Keratinocyte (primary cell): ENCODE results near the gene FYB1.

ENCODE experiments used
- CTCF ChIP-seq, 3 experiments: IDR thresholded peaks in 1 of 3; conservative IDR thresholded peaks in 1 of 3; optimal IDR thresholded peaks in 1 of 3; 2 replicates in 2 of 3; 3 replicates in 1 of 3; pipeline versions ENCODE3 to v1.5.1; 2011; ENCODE audit warnings: low read length in 3 of 3, mild to moderate bottlenecking in 3 of 3, moderate library complexity in 2 of 3, control low read depth in 1 of 3, inconsistent platforms in 1 of 3; ENCODE audit not compliant: insufficient read depth in 2 of 3; ENCODE audit errors: extremely low read depth in 1 of 3
- EZH2 ChIP-seq: IDR thresholded peaks from one replicate; pipeline ENCODE4 v1.6.1; 2012; ENCODE audit warnings: inconsistent platforms, mild to moderate bottlenecking, low read length, moderate library complexity

GRCh38 chr5:39073767-39074016 is 145.7 kb downstream of the FYB1 start:
- TF ChIP-seq CTCF (optimal IDR thresholded peaks at IDR 0.05 in 1 of 3, IDR thresholded peaks at IDR 0.05 in 1 of 3, conservative IDR thresholded peaks at IDR 0.05 in 1 of 3; ENCODE audit: extremely low read depth in 1 of 3, insufficient read depth in 2 of 3, low read length in 3 of 3), result no peak
- TF ChIP-seq EZH2, result no peak
